NCI-H2107 treated with DMSO at 0.1 percent for 48 hours (cell line): ENCODE measurements around the gene WDR20.

Experiments
- DNase-seq: peaks from one replicate; lab custom pipeline; 2025; ENCODE audit not compliant: unreplicated experiment; lab: John Stamatoyannopoulos, UW

Gene WDR20

DNA sequence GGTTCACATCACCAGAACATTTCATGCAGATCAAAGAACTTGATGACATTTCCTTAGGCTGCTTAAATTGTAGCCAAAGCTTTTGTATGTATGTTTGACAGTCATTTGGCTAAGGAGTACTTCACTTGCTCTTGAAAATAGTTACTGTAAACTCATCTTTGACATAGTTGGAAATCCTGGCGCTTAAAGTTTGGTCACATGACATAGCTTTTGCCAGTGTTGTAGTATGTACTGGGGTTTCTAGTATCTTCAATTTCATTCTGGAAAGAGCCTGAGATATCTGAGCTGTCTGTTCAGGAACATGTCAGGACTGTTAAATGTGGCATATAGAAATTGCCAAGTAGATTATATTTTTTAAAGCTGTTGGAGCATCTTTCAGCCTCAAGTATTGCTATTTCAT, 55.7 kb downstream of the WDR20 start:
- no peak for DNase-seq

DNA sequence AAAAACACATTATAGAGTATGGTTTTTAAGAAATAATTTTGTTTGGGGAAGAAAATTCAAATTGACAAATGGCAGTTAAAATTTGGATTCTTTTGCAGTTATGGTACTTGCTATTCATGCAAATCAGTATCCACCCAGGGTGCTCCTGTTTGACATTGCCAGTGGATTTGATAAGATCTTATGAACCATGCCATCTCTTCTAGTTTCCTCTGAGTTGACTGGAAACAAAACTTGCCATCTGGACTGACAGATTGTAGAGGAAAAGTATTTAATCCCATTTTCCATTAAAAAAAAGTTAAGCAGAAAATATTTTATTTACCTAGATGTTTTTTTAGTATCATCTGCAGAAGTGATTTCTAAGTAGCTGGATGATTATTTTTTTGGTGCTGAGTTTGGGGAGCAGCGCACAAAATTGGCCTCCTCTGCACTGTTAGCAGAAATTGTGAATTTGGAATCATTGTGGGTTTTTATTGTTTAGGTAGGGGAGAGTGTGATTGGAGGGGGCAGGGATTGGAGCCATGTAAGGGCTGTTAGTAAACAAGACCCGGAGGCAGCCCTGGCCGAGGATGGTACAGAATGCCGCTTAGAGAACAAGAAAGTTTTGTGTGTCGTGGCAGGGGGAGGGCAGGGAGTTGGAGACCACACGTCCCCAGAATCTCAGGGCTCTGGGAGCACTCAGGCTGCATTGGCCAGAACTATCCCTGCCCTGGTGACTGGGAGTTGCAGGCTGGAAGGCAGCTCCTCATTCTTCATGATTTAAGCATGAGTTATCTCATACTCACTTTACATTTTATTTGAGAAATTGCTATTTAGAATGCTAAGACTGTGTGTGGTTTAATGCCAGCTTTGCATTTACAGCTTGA, 56.6 kb downstream of the WDR20 start:
- no peak for DNase-seq

DNA sequence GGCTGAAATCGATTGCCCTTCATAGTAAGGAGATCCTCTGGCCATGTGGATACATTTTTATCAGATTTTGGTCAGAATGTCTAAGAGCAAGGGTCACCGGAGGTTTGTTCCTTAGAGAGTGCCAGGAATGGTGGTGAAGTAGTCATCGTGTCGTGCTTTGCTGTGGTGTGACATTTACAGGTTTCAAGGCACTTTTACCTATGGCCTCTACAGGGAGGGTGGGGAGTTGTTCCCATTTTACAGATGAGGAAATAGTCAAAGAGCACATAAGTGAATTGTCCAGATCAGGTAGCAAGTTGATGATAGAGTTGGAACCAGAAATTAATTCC, 57.2 kb downstream of the WDR20 start:
- DNase-seq, result no peak

DNA sequence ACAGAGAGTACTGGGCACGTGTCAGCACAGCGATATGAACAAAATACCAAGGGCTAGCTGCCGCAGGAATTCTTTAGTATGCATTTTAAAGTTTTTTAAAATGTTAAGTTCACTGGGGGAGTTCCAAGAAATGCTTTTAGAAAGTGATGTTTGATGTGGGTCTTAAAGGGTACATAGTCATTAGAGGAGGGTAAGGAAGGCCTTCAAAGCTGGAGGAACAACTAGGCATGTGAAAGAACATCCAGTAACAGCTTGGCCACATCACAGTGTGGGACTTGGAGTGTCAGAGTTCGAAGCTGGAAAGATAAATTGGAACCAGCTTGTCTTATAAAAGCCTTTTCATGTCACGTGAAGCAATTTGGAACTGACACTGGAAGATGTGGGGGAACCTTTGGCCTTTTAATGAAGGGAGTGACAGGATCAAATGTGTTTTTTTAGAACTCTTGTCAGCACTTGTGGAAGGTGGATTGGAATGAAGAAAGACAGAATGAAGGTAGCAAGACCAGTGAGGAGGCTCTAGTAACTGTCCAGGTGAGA, 57.7 kb downstream of the WDR20 start:
- no peak for DNase-seq

DNA sequence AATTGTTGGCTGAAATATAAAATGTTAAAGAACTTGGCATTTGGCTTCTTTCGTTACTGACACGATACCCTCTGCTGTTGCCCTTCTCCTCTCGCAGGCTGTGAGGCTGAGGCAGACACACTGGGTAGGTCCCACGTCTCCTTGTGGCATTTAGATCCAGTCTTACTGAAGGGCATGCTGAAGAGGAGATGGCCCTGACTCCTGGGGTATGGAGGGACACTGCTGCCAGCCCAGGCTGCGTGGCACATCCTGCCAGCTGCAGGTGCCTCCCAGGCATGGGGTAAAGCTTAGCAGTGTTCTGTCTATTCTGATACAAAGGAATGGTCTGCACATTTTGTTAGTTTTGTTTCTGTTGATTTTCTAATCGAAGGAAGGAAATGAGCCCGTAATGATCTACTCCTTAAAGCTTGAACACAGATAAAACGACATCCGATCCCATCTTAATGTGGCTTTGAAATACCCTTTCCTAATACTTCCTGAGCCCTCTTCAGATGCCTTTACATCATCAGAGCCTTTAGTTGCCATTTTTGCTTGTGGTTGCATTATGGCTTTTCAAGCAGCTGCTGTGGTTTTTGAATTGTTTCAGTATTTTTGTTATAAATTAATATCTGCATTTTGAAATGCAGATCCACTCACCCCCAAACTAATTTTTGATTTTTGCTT, 61.1 kb downstream of the WDR20 start:
- DNase-seq, result no peak

DNA sequence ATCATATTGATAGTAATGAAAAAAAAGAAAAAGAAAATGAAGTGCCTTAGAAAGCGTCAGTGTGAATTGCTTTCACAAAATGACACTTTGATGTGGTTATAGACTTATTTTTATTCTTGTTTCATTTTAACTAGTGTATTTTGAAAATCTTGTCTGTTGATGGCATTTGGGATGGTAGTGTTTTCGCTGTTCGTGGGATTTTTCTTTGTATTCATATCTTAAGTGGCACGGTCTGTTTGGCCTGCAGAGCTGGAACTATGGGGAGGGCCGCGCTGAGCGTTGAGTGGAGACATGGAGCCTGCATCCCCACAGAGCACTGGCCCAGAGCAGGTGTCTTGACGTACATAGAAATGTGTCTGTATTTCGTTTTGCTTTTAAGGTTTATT, 61.6 kb downstream of the WDR20 start:
- no peak for DNase-seq

DNA sequence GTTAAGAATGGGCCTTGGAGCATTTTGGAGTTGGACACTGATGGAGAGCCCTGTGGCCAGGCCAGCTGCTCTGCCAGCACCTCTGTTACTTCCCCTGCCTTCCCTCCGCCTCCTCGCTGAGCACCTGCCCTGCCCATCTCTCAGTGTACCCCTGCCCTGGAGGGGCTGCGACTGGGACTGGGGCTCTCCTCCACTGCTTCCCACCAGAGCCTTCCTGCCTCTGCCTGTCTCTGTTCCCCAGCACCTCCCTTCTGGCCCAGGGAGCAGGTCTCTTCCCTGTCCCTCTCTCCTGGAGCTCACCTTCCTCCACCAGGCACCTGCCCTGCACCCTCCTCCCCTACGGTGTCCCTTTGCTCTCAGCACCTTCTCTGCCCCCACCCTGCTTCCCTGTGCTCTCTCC, 62.1 kb downstream of the WDR20 start:
- no peak for DNase-seq

DNA sequence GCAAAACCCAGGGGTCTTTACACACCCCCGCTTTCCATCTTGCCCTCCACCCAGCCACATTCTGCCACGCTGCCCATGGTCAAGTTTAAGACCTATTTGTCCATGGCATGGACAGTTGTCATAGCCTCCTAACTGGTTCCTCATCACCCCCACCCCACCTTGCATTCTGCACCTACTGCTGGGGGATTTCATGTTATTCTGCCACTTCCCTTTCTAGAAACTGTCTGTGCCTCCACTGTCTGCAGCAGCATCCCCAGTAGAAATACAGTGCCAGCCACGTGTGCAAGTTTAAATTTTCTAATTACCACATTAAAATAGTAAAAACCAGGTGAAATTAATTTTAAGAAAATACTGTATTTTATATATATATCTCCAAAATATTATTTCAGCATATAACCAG, 63.2 kb downstream of the WDR20 start:
- DNase-seq, result no peak

DNA sequence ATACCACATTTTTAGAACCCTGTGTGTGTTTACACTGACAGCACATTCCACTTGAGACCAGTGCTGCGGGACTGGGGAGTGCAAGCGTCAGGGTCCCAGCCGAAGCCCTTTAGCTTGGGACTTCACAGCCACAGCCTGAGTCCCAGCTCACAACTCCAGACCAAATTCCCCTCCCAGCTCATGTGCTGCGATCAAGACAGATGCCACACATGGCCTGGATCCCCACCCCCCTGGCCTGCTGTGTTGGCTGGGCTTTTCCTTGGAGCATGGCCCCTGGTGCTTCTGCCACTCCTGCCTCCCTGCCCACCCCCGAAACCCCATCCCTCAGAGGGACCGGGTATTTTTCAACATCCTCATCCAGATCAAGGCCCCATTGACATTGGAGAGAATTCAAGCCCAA, 63.7 kb downstream of the WDR20 start:
- no peak for DNase-seq

DNA sequence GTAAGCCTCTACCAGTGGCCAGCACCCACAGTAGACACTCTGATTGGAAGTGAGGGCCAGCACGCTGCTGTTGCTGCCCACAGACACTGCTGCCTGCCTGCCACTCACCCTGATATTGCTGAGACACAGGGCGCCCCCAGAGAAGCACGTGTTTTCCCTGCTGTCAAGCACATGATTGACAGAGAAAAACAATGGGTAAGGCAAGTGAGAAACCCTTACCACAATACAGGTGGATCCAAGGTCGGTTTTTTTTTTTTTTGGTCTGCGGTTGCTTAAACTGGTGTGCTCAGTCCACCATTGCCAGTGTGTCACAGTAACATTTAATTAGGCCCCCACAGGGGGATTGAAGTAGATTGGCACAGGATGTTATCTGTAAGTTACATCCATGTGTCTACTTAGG, 65.9 kb downstream of the WDR20 start:
- no peak for DNase-seq

DNA sequence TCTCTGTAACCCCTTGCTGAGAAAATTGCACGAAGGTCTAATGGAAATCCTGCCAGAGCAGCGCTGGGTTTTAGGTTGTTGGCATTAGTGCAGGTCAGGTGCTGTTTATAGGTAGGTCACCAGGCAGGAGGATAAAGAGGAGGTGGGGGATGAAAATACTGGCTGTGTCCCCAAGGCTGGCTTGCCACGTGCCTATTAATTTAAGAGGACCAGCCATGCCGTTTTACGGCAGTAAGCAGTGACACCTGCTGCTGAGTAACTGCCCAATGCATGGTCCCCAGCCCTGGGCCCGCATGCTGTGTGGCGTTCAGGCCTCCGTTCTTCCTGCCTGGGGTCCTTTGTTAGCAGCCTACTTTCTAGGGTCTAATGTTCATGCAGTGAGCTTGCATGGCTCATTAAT, 67.2 kb downstream of the WDR20 start:
- DNase-seq, result no peak

DNA sequence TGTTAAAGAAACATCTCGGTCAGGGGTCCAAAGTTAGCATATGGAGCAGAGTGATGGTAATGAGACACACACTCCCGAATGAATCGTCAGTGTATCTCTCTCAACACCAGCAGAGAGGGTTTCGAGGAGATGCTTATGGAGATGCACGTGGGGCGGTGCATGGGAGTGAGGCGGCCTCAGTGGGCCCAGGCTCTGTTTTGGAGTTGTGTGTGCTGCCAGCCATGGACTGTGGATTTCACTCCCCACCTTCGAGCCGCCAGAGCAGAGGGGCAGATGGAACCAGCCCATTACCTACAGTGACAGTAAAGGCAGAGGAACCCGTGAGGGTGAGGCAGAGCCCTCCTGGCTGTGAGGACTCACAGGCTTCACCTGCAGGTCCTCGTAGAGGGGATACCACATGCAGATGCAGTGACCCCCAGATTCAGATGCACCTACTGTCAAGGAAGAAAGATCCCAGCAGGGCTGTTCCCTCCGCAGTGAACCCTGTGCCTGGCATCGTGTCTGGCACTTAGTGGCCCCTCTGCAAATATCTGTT, 68.2 kb downstream of the WDR20 start:
- DNase-seq, result no peak

DNA sequence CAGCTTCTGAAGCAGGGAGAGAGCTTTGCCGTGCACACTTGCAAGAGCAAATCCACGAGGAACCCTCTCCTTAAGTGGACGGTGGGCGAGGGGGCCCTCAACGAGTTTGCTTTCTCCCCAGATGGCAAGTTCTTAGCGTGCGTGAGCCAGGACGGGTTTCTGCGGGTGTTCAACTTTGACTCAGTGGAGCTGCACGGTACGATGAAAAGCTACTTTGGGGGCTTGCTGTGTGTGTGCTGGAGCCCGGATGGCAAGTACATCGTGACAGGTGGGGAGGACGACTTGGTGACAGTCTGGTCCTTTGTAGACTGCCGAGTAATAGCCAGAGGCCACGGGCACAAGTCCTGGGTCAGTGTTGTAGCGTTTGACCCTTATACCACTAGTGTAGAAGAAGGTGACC, 69.0 kb downstream of the WDR20 start:
- no peak for DNase-seq

DNA sequence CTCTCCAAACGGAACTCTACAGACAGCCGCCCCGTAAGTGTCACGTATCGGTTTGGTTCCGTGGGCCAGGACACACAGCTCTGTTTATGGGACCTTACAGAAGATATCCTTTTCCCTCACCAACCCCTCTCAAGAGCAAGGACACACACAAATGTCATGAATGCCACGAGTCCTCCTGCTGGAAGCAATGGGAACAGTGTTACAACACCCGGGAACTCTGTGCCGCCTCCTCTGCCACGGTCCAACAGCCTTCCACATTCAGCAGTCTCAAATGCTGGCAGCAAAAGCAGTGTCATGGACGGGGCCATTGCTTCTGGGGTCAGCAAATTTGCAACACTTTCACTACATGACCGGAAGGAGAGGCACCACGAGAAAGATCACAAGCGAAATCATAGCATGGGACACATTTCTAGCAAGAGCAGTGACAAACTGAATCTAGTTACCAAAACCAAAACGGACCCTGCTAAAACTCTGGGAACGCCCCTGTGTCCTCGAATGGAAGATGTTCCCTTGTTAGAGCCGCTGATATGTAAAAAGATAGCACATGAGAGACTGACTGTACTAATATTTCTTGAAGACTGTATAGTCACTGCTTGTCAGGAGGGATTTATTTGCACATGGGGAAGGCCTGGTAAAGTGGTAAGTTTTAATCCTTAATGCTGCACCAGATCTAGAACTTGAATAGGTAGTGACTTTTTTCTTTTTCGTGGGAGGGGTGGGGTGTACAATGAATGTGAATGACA, 69.7 kb downstream of the WDR20 start:
- DNase-seq, result no peak

DNA sequence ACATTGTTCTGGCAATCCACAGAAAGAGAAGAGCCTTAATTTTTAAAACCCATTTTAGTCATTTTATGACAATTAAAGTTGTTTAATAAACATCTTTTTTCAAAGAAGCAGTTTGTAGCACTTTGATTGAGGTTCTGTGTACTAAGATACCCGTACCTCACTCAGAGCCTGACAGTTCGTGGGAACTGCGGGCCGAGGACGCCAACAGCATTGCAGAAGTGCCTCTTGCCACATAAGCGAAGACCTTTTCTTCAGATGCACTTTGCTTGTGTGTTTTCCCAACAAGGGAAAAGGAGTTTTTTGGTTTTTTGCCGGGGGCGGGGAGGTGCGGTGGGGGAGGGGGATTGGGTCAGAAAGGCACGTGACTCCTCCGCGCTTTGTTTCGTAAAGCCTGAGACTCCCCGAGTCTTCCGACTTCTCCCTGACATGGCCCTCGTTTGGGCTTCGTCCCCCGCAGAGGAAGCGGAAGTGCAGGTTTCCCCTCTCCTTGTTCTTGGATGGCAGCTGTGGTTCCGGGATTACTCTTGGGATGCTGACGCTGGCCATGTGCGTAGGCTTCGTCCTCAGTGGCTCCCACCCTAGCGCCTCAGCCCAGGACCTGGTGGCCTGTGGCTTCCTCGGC, 70.8 kb downstream of the WDR20 start:
- DNase-seq, result no peak

DNA sequence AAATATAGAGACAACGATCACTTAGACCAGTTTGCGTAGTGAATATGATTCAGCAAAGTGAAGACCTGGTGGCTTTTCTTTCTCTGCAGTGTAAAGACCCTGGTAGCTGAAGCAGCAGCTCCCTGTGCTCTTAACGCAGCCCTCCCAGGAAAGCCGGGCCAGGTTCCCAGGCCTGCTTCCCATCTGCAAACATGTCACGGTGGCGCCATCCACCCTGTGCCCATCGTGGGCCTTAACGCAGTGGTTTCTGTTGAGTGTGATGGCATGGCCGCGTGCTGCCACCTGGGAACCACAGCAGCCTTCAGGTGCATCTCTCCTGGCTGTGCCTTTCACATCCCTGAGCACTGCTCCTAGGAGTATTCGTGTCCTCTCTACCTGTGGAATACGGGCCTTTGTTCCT, 71.5 kb downstream of the WDR20 start:
- no peak for DNase-seq

DNA sequence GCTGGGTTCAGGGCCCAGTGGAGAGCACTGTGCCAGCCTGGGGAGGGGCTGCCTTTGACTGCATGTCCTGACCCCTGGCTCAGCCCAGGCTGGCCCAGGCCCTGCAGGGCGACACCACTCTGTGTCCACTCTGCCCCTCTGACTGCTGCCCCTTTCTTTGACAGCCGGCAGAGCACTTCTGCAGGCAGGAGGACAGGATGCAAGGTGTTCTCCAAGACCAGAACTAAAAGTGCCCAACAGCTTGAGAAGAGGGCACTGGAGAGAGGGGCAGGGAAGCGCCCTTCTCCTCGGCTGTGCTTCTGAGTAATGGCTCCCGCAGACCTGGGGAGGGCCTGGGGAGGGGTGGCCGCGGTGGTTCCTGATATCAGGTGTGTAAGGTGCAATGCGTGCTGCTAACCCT, 72.7 kb downstream of the WDR20 start:
- DNase-seq, result no peak

DNA sequence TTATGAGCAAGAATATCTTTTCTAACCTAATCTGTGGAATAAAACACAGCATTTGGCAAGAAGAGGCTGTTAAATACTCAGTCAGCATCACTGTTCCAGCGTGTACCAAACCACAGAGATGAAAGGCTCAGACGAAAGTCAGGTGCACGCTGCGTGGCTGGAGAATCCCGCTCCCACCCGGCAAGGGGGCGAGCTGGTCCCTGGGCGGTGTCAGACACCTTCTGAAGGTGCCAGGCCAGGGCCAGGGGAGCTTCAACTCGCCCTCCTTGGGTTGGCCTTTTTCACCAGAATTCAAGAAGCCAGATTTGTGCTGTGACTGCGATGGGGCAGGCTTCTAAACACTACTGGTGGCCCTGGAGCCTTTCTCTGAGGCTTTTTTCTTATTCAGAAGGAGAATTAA, 73.1 kb downstream of the WDR20 start:
- no peak for DNase-seq

DNA sequence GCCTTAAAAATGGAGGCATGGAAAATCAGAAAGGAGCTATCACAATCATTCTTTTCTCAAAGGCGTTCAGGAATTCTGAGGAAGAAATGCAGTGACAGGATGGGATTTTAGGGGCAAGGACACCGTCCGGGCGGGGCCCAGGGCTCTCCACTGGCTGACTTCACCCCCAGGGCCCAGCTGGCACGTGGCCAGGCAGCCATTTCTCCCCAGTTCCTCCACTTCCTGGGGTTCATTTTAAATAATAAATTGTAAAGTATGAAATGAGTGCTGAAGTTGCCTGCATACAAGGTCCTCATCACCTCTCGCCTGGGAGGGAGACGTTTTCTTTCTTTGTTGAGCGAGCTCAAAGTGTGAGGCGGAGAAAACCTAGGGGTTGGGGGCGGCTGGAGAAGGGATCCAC, 73.8 kb downstream of the WDR20 start:
- DNase-seq, result no peak

DNA sequence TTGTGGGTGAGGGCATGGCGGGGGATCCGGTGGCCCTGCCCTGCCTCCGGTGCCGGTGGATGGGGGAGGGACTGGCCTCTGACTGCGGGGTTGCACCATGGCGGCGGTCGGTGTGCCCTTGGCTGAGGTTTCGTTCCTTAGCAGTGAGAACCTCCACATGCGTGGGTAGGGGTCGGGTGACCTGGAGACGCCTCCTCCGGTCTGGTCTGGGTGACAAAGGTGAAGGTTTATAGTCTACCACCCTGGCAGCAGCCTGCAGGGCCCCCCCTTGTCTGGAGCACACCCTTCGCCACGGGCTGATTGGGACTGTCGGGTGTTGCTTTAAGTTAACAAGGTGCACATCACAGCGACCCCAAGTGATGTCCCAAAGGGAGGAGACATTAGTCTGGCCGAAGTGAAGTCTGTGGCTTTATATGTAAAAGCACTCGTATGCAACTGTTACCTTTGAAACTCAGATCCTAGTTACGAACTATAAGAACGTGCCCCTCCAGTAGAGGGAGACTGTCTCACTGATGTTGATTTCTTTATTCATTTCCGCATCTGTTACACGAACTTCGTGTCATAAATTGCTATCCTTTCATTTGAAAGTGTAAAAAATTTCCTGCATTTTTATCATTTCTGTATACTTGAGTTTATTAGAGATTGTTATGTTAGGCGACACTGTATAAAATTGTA, 74.4 kb downstream of the WDR20 start:
- no peak for DNase-seq

DNA sequence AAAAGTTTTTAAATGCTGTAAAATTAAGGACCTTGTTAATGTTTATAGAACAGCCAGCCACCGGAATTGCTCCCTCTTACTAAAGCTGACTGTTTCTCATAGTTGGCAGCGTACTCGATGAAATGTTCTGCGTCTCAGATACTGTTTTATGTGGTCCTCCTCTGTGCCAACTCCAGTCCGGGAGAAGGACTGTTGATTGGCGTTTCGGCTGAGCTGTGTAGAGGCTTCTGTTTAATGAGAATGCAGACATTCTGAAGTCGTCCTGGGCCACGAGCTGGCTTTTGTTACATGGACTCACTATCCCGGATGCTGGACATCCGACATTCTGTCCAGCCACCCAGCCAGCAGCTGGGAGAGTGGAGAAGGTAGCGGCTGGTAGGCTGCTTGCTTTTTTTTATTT, 75.4 kb downstream of the WDR20 start:
- DNase-seq, result no peak
